K562 (cell line): ENCODE measurements around the gene IFI16. TPM values are rescaled to one million over a fixed set of nuclear protein-coding genes. Genes with fewer than 3 reads are reported as not detected.

Source experiments
- CBX3 ChIP-seq, 2 experiments: IDR thresholded peaks; 1 replicate in 1 of 2; 2 replicates in 1 of 2; pipeline ENCODE4 v1.6.1; 2012; ENCODE audit warnings: inconsistent platforms in 2 of 2, low read length in 2 of 2, borderline replicate concordance in 1 of 2, control low read depth in 1 of 2
- CREB1 ChIP-seq, 2 experiments: sonication (generic) in 1 of 2; formaldehyde crosslinking in 1 of 2; IDR thresholded peaks; 2 replicates each; pipeline versions ENCODE4 v1.6.1 to v1.8.0; 2012 to 2022; ENCODE audit warnings: inconsistent platforms in 1 of 2, mild to moderate bottlenecking in 1 of 2, missing genetic modification reagents in 1 of 2, moderate library complexity in 1 of 2
- KHSRP ChIP-seq: fragments of 450-650 bp; IDR thresholded peaks from 2 replicates; pipeline ENCODE4 v1.6.1; 2017
- MAFG ChIP-seq: fragments of 450-650 bp; conservative IDR thresholded peaks from 2 replicates; pipeline ENCODE4 v1.6.1; 2016; ENCODE audit warnings: missing genetic modification characterization, missing compliant biosample characterization
- OTX1 ChIP-seq: fragments of 450-650 bp; formaldehyde crosslinking; IDR thresholded peaks from 2 replicates; pipeline ENCODE4 v1.4.0; 2022; ENCODE audit warnings: mild to moderate bottlenecking
- PTTG1 ChIP-seq: fragments of 450-650 bp; IDR thresholded peaks from 2 replicates; pipeline ENCODE4 v1.6.1; 2016; ENCODE audit warnings: low read depth, mild to moderate bottlenecking, missing genetic modification characterization, missing compliant biosample characterization
- STAT5B ChIP-seq: fragments of 250-450 bp; sonication (Bioruptor Pico); IDR thresholded peaks from 2 replicates; pipeline ENCODE4 v1.8.0; 2021; ENCODE audit warnings: mild to moderate bottlenecking, inconsistent platforms
- TOE1 ChIP-seq, 2 experiments: fragments of 450-650 bp in 1 of 2; sonication (generic) in 1 of 2; formaldehyde crosslinking in 1 of 2; IDR thresholded peaks; 2 replicates each; pipeline versions ENCODE4 v1.7.1 to v1.8.0; 2016 to 2022; ENCODE audit warnings: borderline replicate concordance in 2 of 2, mild to moderate bottlenecking in 2 of 2, antibody characterized with exemption in 1 of 2, inconsistent platforms in 1 of 2, low read depth in 1 of 2, missing genetic modification reagents in 1 of 2, moderate library complexity in 1 of 2
- ZNF124 ChIP-seq: sonication (generic); formaldehyde crosslinking; IDR thresholded peaks from 2 replicates; pipeline ENCODE4 v1.8.1; 2022; ENCODE audit warnings: missing genetic modification reagents
- ZNF589 ChIP-seq: fragments of 200-800 bp; sonication (Bioruptor generic); IDR thresholded peaks from 2 replicates; pipeline ENCODE4 v1.6.1; 2016; ENCODE audit warnings: low read depth, missing genetic modification characterization, missing compliant biosample characterization
- ZNF766 ChIP-seq: fragments of 200-800 bp; sonication (Bioruptor generic); conservative IDR thresholded peaks from 2 replicates; pipeline ENCODE4 v1.6.1; 2016; ENCODE audit warnings: missing genetic modification characterization, missing compliant biosample characterization
- polyA plus RNA-seq, 8 experiments: library from polyadenylated mRNA; depleted of rRNA in 4 of 8; stranded (reverse) in 5 of 8; unstranded in 3 of 8; fragments of >200 nt; fragmentation: Nextera tagmentation in 2 of 8; fragmentation: Illumina TruSeq in 1 of 8; extraction: Ambion mirVana in 2 of 8; extraction: Trizol in 1 of 8; gene quantifications; 2 replicates each; pipeline versions ENCODE4 v1.2.1 to v1.2.3, GENCODE V29; 2011 to 2014; ENCODE audit warnings: inconsistent platforms in 1 of 8, missing spikeins in 1 of 8
- total RNA-seq, 7 experiments: library from RNA; depleted of rRNA in 6 of 7; stranded (reverse); fragments of >200 nt in 6 of 7; fragmentation: Illumina TruSeq in 2 of 7; extraction: Trizol in 2 of 7; gene quantifications; 2 replicates each; pipeline versions ENCODE4 v1.2.1 to v1.2.3, GENCODE V29; 2011 to 2021; ENCODE audit warnings: low replicate concordance in 1 of 7
- TF ChIP-seq, protein P1 (sequence below): fragments of 450-650 bp; IDR thresholded peaks from 2 replicates; pipeline ENCODE4 v1.6.1; 2016; ENCODE audit warnings: low read depth
- TF ChIP-seq, protein P2 (sequence below): fragments of 250-450 bp; sonication (Bioruptor Pico); IDR thresholded peaks from 2 replicates; pipeline ENCODE4 v1.5.0; 2021; ENCODE audit warnings: mild to moderate bottlenecking, borderline replicate concordance
- TF ChIP-seq, protein P3 (sequence below): fragments of 250-450 bp; sonication (Bioruptor Pico); IDR thresholded peaks from 2 replicates; pipeline ENCODE4 v1.8.0; 2022; ENCODE audit warnings: moderate library complexity, mild to moderate bottlenecking, inconsistent platforms

The IFI16 gene
- total and polyA plus RNA-seq, 9 of the 15 experiments (the other 6 are each of a cell fraction or from before 2014, with no cell fraction given), result 0.70 to 2.8 (median 1.6) TPM

GRCh38 chr1:159015440-159015909 lies 5.8 kb downstream of the IFI16 start (continued):
- TF ChIP-seq, protein P1, sequence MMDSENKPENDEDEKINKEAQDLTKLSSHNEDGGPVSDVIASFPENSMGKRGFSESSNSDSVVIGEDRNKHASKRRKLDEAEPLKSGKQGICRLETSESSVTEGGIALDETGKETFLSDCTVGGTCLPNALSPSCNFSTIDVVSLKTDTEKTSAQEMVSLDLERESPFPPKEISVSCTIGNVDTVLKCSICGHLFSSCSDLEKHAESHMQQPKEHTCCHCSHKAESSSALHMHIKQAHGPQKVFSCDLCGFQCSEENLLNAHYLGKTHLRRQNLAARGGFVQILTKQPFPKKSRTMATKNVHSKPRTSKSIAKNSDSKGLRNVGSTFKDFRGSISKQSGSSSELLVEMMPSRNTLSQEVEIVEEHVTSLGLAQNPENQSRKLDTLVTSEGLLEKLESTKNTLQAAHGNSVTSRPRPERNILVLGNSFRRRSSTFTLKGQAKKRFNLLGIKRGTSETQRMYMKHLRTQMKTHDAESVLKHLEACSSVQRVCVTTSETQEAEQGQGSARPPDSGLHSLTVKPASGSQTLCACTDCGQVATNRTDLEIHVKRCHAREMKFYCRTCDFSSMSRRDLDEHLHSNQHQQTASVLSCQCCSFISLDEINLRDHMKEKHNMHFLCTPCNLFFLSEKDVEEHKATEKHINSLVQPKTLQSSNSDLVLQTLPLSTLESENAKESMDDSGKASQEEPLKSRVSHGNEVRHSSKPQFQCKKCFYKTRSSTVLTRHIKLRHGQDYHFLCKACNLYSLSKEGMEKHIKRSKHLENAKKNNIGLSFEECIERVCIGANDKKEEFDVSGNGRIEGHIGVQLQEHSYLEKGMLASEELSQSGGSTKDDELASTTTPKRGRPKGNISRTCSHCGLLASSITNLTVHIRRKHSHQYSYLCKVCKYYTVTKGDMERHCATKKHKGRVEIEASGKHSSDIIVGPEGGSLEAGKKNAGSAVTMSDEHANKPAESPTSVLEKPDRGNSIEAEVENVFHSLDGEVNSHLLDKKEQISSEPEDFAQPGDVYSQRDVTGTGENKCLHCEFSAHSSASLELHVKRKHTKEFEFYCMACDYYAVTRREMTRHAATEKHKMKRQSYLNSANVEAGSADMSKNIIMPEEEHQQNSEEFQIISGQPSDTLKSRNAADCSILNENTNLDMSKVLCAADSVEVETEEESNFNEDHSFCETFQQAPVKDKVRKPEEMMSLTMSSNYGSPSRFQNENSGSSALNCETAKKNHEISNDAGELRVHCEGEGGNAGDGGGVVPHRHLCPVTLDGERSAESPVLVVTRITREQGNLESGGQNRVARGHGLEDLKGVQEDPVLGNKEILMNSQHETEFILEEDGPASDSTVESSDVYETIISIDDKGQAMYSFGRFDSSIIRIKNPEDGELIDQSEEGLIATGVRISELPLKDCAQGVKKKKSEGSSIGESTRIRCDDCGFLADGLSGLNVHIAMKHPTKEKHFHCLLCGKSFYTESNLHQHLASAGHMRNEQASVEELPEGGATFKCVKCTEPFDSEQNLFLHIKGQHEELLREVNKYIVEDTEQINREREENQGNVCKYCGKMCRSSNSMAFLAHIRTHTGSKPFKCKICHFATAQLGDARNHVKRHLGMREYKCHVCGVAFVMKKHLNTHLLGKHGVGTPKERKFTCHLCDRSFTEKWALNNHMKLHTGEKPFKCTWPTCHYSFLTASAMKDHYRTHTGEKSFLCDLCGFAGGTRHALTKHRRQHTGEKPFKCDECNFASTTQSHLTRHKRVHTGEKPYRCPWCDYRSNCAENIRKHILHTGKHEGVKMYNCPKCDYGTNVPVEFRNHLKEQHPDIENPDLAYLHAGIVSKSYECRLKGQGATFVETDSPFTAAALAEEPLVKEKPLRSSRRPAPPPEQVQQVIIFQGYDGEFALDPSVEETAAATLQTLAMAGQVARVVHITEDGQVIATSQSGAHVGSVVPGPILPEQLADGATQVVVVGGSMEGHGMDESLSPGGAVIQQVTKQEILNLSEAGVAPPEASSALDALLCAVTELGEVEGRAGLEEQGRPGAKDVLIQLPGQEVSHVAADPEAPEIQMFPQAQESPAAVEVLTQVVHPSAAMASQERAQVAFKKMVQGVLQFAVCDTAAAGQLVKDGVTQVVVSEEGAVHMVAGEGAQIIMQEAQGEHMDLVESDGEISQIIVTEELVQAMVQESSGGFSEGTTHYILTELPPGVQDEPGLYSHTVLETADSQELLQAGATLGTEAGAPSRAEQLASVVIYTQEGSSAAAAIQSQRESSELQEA, result no peak
- TF ChIP-seq TOE1 (IDR thresholded peaks at IDR 0.05; ENCODE audit: borderline replicate concordance) (peak; percentile 60; the same call in 1 of the 2 replicates), TOE1 (CRISPR knock-in tag; IDR thresholded peaks at IDR 0.05; ENCODE audit: borderline replicate concordance, low read depth) (no peak), MAFG (tag) (peak; percentile 69; the same call in 1 of the 2 replicates), ZNF589 (CRISPR knock-in tag) (peak; percentile 98), CBX3 (IDR thresholded peaks at IDR 0.05; ENCODE audit: borderline replicate concordance in 1 of 2, low read length in 2 of 2) (peak in 1 of 2 experiments; percentile 65; a peak in 1 of 3 replicates), ZNF124 (no peak), CREB1 (IDR thresholded peaks at IDR 0.05) (no peak), CREB1 (CRISPR knock-in tag; IDR thresholded peaks at IDR 0.05) (no peak; the same call in 1 of the 2 replicates), OTX1 (CRISPR knock-in tag) (peak; percentile 58; the same call in 1 of the 2 replicates), PTTG1 (tag) (0 out of 2 replicates have a peak, but pooled peaks have one; percentile 39), KHSRP (no peak), ZNF766 (CRISPR knock-in tag) (peak; percentile 64; the same call in 1 of the 2 replicates), STAT5B (CRISPR knock-in tag) (no peak)
- TF ChIP-seq, protein P2, sequence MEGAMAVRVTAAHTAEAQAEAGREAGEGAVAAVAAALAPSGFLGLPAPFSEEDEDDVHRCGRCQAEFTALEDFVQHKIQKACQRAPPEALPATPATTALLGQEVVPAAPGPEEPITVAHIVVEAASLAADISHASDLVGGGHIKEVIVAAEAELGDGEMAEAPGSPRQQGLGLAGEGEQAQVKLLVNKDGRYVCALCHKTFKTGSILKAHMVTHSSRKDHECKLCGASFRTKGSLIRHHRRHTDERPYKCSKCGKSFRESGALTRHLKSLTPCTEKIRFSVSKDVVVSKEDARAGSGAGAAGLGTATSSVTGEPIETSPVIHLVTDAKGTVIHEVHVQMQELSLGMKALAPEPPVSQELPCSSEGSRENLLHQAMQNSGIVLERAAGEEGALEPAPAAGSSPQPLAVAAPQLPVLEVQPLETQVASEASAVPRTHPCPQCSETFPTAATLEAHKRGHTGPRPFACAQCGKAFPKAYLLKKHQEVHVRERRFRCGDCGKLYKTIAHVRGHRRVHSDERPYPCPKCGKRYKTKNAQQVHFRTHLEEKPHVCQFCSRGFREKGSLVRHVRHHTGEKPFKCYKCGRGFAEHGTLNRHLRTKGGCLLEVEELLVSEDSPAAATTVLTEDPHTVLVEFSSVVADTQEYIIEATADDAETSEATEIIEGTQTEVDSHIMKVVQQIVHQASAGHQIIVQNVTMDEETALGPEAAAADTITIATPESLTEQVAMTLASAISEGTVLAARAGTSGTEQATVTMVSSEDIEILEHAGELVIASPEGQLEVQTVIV (CRISPR knock-in tag), result no peak
- TF ChIP-seq, protein P3, sequence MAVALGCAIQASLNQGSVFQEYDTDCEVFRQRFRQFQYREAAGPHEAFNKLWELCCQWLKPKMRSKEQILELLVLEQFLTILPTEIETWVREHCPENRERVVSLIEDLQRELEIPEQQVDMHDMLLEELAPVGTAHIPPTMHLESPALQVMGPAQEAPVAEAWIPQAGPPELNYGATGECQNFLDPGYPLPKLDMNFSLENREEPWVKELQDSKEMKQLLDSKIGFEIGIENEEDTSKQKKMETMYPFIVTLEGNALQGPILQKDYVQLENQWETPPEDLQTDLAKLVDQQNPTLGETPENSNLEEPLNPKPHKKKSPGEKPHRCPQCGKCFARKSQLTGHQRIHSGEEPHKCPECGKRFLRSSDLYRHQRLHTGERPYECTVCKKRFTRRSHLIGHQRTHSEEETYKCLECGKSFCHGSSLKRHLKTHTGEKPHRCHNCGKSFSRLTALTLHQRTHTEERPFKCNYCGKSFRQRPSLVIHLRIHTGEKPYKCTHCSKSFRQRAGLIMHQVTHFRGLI (CRISPR knock-in tag), result peak; percentile 77; the same call in 1 of the 2 replicates
